T follicular helper cell (primary cell): ENCODE data around the gene MSI2.

Experiments
- DNase-seq: peaks from one replicate; pipeline ENCODE4 v3.0.0-alpha.2; 2020; ENCODE audit warnings: low read depth

The MSI2 gene

GRCh38 chr17:57369509-57369945 is 113.2 kb downstream of the MSI2 start:
- no peak for DNase-seq

GRCh38 chr17:57370037-57370581 is 113.8 kb downstream of the MSI2 start:
- DNase-seq, result no peak

- DNase-seq, result no peak
These were observed 114.3 kb downstream of the MSI2 start for GRCh38 chr17:57370619-57371018.

GRCh38 chr17:57372156-57372555 is 115.8 kb downstream of the MSI2 start:
- DNase-seq, result no peak

GRCh38 chr17:57373048-57373447 is 116.7 kb downstream of the MSI2 start:
- DNase-seq, result no peak

- no peak for DNase-seq
These were observed 117.4 kb downstream of the MSI2 start for GRCh38 chr17:57373756-57374155.

- DNase-seq, result no peak
These were observed 118.9 kb downstream of the MSI2 start for GRCh38 chr17:57375040-57375769.

GRCh38 chr17:57375770-57376225 is 119.5 kb downstream of the MSI2 start:
- DNase-seq, result no peak

GRCh38 chr17:57377094-57377493 is 120.8 kb downstream of the MSI2 start:
- DNase-seq, result no peak

- DNase-seq, result no peak
These were observed 123.0 kb downstream of the MSI2 start for GRCh38 chr17:57379237-57379894.

- no peak for DNase-seq
These were observed 123.6 kb downstream of the MSI2 start for GRCh38 chr17:57379895-57380434.

- DNase-seq, result no peak
These were observed 125.2 kb downstream of the MSI2 start for GRCh38 chr17:57381498-57381897.

GRCh38 chr17:57384219-57384618 is 127.9 kb downstream of the MSI2 start:
- no peak for DNase-seq

GRCh38 chr17:57385975-57386374 is 129.7 kb downstream of the MSI2 start:
- DNase-seq, result no peak

GRCh38 chr17:57387575-57387974 is 131.3 kb downstream of the MSI2 start:
- no peak for DNase-seq

- DNase-seq, result no peak
These were observed 131.9 kb downstream of the MSI2 start for GRCh38 chr17:57388131-57388725.

- DNase-seq, result no peak
These were observed 133.2 kb downstream of the MSI2 start for GRCh38 chr17:57389473-57389872.

- no peak for DNase-seq
These were observed 134.9 kb downstream of the MSI2 start for GRCh38 chr17:57391076-57391825.

- DNase-seq, result no peak
These were observed 135.6 kb downstream of the MSI2 start for GRCh38 chr17:57391857-57392471.

- DNase-seq, result no peak
These were observed 137.0 kb downstream of the MSI2 start for GRCh38 chr17:57393368-57393767.

GRCh38 chr17:57394375-57394774 is 138.1 kb downstream of the MSI2 start:
- no peak for DNase-seq
